Transverse colon (tissue), 4 donors: ENCODE data around the gene KCNN2.

ENCODE experiments used
- EP300 ChIP-seq: sonication (generic); formaldehyde crosslinking; IDR thresholded peaks from one replicate; pipeline ENCODE4 v1.6.1; 2017; ENCODE audit warnings: antibody characterized with exemption, low read depth
- POLR2A ChIP-seq: fragments of 450-650 bp; IDR thresholded peaks from one replicate; pipeline ENCODE4 v1.6.1; 2016; ENCODE audit warnings: antibody characterized with exemption, mild to moderate bottlenecking, moderate library complexity
- POLR2AphosphoS5 ChIP-seq, 3 donors: sonication (generic); formaldehyde crosslinking; IDR thresholded peaks; one replicate each; pipeline ENCODE4 v1.6.1; 2016; ENCODE audit warnings: antibody characterized with exemption in 3 of 3
- TF ChIP-seq, protein P1 (sequence below), 5 experiments: fragments of 200-600 bp in 3 of 5; fragments of 450-650 bp in 2 of 5; sonication (generic) in 3 of 5; IDR thresholded peaks; 1 replicate in 2 of 5; 2 replicates in 3 of 5; pipeline ENCODE4 v1.5.1; 2016 to 2017; ENCODE audit warnings: antibody characterized with exemption in 5 of 5, inconsistent platforms in 3 of 5, mild to moderate bottlenecking in 2 of 5, moderate library complexity in 1 of 5

- TF ChIP-seq, protein P1, sequence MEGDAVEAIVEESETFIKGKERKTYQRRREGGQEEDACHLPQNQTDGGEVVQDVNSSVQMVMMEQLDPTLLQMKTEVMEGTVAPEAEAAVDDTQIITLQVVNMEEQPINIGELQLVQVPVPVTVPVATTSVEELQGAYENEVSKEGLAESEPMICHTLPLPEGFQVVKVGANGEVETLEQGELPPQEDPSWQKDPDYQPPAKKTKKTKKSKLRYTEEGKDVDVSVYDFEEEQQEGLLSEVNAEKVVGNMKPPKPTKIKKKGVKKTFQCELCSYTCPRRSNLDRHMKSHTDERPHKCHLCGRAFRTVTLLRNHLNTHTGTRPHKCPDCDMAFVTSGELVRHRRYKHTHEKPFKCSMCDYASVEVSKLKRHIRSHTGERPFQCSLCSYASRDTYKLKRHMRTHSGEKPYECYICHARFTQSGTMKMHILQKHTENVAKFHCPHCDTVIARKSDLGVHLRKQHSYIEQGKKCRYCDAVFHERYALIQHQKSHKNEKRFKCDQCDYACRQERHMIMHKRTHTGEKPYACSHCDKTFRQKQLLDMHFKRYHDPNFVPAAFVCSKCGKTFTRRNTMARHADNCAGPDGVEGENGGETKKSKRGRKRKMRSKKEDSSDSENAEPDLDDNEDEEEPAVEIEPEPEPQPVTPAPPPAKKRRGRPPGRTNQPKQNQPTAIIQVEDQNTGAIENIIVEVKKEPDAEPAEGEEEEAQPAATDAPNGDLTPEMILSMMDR (IDR thresholded peaks at IDR 0.05) = no peak
- TF ChIP-seq POLR2A (no peak), POLR2AphosphoS5 (IDR thresholded peaks at IDR 0.05) (no peak), EP300 (no peak)
Measured at GRCh38 chr5:114390431-114390830, 28.6 kb downstream of the KCNN2 start.
